Kidney capillary endothelial cell (primary cell): ENCODE data around the gene CEACAM16.

Source experiments
- DNase-seq: peaks from one replicate; pipeline ENCODE4 v3.0.0-alpha.2; 2018; ENCODE audit warnings: low spot score

The CEACAM16 gene

DNA sequence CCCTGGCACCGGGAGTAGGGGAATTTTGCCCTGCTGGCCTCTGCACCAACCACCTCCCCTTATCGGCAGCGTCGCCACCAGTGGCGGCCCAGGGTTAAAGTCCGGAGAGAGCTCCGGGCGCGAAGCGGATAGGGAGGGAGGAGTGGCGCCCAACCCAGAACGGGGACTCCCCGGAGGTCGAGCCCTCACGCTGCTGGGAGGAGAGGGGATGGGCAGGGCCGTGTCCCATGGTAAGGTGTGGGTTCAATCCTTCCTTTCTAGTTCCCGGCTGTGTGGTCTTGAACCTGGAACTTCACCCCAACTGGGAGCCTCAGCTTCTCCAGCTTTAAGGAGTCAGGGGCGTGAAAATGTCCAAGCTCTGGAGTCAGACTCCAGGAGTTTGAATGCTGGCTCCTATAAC lies 26.3 kb downstream of the CEACAM16 start:
- no peak for DNase-seq

DNA sequence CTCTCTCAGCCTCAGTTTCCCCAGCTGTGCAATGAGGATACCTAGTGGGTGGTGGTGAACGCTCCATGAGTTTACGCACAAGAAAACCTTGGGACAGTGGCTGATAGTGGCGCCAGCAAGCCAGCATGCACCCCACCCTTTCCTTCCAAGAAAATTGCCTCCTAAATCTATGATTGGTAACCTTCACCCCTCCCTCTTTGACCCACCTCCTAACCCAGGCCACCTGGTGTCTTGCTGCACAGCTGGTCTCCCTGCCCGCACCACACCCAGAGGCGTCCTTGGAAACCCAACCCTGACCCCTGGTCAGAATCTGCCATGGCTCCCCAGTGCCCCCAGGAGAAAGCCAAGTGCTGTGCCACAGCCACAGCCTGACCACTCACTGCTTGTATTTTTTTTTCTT lies 26.7 kb downstream of the CEACAM16 start:
- DNase-seq = no peak

DNA sequence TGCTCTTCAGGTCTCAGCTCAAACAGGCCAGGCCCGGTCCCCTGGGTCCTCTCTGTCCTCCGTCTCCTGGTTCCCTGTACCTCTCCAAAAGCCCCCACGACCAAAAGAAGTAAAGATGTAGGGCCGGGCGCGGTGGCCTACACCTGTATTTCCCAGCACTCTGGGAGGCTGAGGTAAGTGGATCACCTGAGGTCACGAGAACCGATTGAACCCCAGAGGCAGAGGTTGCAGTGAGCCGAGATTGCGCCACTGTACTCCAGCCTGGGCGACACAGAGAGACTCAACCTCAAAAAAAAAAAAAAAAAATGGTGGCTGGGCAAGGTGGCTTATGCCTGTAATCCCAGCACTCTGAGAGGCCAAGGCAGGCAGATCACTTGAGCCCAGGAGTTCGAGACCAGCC lies 27.5 kb downstream of the CEACAM16 start:
- no peak for DNase-seq

DNA sequence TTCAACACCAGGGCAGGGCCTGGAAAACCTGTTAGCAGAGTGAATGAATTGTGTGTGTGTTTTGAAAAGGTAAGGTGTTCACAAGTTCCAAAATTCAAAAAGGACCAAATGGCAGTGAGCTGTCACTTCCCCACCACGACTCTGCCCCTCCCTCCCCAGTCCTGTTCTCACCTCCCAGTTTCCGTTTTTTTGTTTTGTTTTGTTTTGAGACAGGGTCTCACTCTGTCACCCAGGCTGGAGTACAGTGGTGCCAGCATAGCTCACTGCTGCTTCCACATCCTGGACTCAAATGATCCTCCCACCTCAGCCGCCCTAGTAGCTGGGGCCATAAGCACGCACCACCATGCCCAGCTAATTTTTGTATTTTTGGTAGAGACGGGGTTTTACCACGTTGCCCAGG lies 29.2 kb downstream of the CEACAM16 start:
- no peak for DNase-seq

DNA sequence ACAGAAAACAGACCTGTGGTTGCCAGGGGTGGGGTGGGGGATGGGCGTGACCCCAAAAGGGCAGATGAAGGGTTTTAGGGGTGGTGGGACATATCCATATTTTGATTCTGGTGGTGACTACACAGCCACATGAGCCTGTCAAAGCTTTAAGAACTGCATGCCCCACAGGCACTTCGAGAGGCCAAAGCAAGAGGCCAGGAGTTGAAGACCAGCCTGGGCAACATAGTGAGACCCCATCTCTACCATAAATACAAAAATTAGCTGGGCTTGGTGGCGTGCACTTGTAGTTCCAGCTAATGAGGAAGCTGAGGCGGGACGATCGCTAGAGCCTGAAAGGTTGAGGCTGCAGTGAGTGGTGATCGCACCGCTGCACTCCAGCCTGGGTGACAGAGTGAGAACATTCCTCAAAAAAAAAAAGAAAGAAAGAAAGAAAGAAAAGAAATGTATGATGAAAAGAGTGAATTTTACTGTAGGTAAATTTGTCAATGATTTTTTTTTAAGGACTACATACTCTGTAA lies 30.6 kb downstream of the CEACAM16 start:
- DNase-seq = no peak

DNA sequence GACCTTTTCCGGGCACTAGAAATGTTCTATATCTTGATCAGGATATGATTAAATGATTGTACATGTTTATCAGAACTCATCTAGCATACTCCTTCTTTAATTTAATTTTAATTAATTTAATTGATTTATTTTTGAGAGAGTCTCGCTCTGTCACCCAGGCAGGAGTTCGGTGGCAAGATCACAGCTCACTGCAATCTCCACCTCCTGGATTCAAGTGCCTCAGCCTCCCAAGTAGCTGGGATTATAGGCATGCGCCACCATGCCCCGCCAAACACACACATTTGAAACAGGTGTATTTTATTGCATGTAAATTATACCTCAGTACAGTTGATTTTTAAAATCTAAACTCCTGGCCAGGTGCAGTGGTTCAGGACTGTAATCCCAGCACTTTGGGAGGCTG lies 32.1 kb downstream of the CEACAM16 start:
- DNase-seq = no peak

DNA sequence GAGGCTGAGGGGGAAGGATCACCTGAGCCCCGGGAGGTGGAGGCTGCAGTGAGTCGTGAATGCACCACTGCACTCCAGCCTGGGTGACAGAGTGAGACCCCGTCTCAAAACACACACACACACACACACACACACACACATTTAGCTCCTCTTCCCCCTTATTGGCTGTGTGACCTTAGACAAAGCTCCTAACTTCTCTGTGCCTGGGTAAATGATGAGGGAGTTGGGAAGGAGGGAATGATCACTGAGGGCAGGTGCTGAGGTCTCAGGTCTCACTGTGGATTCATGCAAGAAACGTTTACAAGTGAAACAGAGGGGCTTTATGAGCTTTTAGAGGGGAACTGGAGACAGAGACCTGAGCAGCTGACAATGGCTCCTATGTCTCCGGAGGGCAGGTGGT lies 32.7 kb downstream of the CEACAM16 start:
- no peak for DNase-seq

DNA sequence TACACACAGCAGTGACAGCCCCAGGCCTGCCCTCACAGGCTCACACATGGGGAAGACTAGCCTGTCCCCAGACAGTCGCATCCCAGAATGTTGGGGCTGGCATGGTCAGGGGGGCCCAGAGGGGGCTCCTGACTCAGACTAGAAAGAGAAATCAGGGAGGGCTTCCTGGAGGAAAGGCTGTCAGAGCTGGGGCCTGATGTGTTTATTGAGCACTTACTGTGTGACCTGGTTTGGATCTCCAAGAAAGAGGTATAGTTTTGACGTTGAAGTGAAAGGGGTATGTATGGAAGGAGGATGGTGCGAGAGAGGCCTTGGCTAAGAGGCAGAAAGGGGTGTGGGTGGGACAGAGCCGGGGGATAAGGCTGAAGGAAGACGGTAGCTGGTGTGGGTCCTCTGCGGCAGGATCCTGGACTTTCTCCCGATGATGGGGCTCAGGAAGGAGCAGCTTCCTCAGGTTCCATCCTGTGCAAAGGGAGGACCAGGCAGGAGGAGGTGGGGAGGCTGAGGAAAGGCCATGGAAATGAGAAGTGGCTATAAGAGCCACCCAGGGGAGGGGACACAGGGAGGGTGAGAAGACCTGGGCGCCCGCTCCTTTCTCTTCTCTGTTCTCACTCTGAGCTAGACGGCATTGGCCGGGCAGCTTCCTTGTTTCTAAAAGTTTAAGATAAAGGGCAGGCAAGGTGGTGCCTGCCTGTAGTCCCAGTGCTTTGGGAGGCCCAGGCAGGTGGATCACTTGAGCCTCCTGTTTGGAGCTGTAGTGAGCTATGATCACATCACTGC lies 33.5 kb downstream of the CEACAM16 start:
- no peak for DNase-seq

DNA sequence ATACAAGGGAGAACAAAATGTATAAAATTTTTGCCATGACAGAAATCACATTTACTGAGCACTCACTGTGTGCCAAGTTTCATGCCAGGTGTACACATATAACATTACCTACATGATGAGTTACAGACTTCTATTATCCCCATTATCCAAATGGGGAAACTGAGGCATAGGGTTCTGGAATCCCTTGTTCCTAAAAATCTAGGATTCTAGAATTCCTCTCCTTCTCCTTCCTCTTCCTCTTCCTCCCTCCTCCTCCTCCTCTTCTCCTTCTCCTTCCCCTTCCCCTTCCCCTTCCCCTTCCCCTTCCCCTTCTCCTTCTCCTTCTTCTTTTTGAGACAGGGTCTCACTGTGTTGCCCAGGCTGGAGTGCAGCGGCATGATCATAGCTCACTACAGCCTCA lies 35.4 kb downstream of the CEACAM16 start:
- no peak for DNase-seq

DNA sequence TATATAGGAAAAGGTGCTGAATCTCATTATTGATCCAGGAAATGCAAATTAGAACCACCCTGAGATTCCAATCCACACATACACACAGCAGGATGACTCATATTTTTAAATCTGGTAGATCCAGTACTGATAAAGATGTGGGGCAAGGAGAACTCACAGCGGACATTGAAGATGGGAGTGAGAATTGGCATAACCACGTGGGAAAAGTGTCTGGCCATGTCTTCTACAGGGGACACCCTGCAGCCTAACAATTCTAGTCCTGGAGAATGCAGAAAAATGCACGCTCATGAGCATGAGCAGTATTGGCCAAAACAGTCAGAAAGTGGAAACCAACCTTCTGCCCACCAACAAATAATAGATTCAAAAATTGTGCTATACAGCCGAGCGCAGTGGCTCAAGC lies 36.1 kb downstream of the CEACAM16 start:
- no peak for DNase-seq

DNA sequence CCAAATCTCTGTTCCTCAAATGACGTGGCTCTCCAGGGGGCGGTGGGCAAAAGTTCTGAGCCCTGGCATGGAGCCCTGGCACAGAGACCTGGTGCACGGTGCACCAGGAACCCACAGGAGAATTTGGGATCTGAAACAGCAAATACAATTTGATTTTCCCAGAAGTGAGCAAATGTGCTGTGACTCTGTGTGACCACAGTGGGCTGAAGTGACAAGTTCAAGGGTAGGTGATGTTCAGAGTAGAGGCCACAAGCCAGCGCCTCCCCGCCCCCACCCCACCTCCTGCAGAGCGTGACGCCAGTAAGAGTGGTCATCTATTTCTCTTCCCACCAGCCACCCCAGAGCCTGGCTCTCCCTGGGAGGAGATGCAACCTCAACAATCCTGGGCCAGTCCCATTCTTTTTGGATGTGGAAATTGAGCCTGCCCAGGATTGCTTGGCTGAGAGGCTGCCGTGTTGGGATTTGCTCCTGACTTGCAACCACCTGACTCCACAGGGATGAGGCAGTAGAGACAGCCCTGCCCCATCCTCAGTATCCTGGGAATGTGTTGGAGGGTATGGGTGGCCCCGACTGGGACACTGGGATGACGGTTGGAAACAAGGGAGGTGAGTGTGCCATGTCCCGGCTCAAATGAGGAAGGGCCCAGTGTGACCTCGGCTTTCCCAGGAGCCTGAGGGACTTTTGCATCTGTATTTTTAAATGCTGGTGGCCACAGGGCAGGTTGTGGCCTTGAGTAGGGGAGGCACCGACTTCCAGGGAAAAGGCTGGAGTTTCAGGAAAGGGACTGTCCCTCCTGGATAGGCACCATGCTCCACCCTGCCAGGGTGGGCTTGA lies 38.5 kb downstream of the CEACAM16 start:
- no peak for DNase-seq

DNA sequence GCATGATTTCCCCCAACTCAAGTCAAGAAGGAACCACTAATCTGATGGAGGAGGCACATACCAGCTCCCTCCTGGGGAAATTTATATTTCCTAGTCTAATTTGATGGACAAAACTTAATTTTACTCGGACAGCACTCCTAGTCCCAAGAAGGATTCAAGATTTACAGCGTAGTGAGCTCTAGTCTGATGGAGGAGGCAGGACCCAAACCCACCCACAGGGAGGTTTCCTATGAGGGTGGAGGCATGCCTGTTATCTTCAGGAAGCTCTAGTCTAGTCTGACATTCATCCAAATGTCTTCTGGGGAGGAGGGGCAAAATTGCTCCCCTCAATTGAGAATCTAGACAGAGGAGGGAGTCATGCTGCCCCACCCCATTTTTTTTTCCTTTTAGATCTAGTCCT lies 39.2 kb downstream of the CEACAM16 start:
- no peak for DNase-seq

DNA sequence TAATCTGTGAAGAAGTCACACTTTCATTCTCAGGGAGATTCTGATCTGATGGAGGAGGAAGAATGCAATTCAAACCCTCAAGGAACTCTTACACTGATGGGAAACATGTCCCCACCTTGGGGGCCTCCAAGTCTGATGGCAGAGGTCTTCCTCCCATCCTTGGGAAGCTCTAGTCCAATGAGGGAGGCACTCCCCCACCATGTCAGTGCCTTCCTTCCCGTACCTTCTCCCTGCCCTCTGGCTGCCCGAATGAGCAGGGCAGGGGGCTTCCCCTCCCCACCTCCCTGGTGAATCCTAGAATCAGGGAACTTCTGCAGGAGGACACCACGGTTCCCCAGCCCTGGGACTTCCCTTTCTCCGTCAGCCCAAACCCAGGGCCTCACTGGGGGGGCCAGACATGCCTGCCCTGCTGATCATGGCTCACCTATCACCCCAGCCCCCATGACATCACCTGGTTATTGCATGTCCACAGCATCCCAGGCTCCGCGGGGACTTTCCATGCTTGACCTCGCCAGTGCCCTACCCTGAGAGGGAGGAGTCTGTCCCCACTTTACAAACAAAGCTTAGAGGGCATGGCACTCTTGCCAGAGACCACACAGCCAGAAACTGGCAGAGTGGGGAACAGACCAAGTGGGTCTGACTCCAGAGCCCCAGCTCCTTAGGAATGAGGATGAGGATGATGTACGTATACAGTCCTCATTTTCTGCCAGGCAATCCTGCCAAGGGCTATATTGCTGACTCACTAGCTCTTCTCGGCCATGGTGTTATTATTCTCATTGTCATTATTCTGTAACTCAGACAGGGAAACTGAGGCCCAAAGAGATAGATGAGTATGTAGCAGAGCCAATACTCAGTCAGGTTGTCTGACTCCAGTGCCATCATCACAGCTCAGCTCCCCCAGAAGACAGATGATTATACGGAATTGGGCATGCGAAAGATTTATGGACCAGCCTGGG lies 39.9 kb downstream of the CEACAM16 start:
- no peak for DNase-seq

DNA sequence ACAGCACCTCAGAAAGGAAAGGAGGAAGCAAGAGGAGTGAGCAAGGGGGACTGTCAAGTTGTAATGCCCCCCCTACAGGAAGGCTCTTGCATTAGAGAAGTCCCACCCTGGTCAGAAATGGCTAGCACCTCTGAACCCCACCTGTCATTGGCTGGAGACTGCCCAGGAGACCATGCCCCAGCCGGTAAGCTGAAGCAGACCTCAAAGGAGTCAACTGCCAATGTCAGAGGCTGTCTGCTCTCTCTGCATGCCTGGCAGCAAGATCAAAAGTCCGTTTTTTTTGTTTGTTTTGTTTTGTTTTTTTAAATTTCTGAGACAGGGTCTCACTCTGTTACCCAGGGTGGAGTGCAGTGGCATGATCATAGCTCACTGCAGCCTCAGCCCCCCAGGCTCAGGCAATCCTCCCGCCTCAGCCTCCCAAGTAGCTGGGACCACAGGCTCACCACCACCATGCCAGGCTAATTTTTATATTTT lies 41.4 kb downstream of the CEACAM16 start:
- no peak for DNase-seq

DNA sequence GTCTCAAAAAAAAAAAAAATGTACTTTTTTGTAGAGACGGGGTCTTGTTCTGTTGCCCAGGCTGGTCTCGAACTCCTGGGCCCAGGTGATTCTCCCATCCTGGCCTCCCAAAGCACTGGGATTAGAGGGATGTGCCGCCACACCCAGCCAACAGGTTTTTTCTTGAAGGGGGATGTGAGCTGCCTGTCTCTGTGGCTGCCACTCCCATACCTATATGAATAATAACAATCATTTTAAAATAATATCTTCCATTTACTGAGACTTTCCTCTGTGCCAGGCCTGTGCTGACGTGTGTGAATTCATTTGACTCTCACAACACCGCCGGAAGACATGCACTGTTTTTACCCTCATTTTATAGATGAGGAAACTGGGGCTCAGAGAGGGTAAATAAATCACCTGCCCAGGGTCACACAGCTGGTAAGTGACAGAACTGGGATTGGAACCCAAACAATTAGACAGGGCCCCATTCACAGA lies 42.3 kb downstream of the CEACAM16 start:
- no peak for DNase-seq

DNA sequence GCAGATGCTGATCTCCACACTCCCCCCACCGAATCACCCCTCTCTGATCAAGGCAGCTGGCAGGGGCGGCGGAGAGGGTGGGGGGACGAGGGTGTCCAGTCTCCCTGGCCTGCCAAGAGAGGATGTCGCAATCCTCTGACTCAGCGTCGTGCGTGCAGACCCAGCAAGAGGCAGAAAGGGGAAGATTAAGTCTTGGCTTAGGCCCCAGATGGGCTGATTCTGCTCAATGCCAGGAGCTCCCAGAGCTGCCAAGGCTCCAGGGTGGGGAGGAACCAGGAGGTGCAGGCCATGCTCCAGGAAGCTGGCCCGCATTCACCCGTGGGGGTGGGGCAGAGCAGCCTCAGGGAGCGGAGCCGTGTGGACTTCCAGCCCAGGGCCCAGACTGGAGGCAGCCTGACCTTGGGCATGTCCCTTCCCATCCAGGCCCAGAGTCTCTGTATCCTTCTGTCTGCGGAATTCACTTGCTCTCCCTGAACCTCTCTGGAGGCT lies 42.9 kb downstream of the CEACAM16 start:
- DNase-seq = peak; percentile 97

DNA sequence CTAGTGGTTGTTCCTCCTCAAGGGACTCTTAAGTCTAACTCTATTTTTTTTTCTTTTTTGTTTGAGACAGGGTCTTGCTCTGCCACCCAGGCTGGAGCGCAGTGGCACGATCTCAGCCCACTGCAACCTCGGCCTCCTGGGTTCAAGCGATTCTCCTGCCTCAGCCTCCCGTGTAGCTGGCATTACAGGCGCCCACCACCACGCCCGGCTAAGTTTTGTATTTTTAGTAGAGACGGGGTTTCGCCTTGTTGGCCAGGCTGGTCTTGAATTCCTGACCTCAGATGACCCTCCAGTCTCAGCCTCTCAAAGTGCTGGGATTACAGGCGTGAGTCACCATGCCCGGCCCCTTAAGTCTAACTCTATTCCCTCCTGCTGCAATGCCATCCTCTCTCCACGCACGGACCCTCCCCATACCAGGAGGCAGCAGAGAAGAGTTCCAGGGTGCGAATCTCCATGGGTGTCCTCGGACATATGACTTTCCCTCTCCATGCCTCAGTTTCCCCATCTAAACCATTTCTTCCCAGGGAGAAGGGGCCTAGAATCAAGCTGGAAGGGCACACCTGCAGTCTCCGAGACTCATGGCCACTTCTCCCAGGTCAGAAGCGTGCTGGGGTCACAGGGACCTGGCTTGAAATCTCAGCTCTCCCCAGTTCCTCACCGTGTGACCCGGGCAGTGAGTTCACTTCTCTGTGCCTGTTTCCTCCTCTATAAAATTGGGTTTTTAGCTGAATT lies 43.5 kb downstream of the CEACAM16 start:
- DNase-seq = no peak

DNA sequence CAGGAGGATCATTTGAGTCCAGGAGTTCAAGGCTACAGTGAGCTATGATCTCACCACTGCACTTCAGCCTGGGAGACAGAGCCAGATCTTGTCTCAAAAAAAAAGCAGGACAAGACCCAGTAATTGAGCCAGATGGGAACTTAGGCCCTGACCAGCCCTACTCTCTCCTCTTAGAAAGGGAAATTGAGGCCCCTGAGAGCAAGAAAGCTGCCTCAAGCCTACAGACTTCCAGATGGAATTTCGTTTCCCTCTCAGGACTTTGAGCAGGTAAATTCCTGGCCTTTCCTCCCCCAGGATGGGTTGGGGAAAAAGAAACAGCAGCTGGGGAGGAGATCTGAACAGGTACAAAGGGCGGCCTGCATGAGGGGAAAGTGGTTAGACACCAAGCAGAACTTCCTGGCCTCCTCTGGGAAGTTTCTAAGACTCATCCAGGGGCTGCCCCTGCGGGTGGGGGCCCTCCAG lies 46.0 kb downstream of the CEACAM16 start:
- no peak for DNase-seq

DNA sequence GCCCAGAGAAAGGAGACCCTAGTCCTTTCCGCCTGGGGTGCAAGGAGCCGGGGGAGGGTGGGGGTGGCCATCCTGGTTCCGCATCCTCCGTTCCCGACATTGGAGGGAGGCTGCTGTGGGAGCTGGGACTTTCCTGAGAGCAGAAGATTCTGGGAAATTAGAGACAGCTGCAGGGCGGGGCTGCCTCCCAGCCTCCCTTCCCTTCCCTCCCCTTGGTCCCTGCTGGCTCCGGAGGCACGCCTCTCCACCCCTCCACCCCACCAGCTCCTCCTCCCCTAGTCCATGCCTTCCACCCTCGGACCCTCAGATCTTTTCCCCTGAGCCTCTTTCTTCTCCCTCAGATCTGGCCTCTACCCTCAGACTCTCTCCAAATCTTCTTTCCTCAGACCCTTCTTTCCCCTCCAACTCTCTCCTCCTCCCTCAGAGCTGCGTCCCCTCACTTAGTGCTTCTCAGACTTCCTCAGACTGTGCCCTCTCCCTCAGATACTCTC lies 46.4 kb downstream of the CEACAM16 start:
- no peak for DNase-seq

DNA sequence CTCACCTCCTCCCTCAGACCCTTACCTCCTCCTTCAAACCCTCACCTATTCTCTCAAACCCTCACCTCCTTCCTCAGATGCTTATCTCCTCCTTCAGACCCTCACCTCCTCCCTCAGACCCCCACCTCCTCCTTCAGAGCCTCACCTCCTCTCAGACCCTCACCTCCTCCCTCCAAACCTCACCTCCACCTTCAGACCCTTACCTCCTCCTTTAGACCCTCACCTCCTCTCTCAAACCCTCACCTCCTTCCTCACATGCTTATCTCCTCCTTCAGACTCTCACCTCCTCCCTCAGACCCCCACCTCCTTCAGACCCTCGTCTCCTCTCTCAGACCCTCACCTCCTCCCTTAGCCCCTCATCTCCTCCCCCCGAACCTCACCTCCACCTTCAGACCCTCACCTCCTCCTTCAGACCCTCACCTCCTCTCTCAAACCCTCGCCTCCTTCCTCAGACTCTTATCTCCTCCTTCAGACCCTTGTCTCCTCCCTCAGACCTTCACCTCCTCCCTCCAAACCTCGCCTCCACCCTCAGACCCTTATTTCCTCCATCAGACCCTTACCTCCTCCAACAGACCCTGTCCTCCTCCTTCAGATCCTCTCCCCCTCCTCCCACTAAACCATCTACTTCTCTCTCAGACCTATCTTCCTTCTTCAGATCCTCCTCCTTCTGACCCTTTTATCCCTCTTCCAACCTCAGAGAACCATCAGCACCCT lies 47.1 kb downstream of the CEACAM16 start:
- no peak for DNase-seq
